ENCODE results near the gene GSTK1. TPM values are rescaled to one million over a fixed set of nuclear protein-coding genes. Genes with fewer than 3 reads are reported as not detected.
A peak's percentile ranks its signal among the peaks of the same experiment; 100 is the strongest.

Gene GSTK1
- total and polyA plus RNA-seq, 10 of the 15 experiments (the other 5 are each of a cell fraction or from before 2014, with no cell fraction given), result 76.2 to 166 (median 127) TPM

DNA sequence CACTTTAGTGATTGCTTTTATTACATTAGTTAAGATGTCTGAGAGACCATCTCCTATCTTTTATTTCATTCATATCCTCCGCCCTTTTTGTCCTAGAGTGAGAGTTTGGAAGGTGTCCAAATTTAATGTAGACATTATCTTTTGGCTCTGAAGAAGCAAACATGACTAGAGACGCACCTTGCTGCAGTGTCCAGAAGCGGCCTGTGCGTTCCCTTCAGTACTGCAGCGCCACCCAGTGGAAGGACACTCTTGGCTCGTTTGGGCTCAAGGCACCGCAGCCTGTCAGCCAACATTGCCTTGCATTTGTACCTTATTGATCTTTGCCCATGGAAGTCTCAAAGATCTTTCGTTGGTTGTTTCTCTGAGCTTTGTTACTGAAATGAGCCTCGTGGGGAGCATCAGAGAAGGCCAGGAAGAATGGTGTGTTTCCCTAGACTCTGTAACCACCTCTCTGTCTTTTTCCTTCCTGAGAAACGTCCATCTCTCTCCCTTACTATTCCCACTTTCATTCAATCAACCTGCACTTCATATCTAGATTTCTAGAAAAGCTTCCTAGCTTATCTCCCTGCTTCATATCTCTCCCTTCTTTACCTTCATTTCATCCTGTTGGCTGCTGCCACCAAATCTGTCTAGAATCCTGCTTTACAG lies 42.3 kb downstream of the GSTK1 start:
- intact Hi-C loops (cut with micrococcal nuclease; ENCODE audit: unreplicated experiment), result loop anchor here (1.0 to 5.0 kb wide), 2 partner anchors 65 to 77 kb away; partner anchors contain the start of gene ZYX
- 76% methylated on average over 10 of the region's 10 CpGs for WGBS (ENCODE audit: insufficient coverage, insufficient replicate concordance, low lambda C conversion rate, missing lambda C conversion rate)
- Histone ChIP-seq H3K27ac (ENCODE audit: control insufficient read depth, insufficient read depth) (no peak overlapping the region), H3K4me2 (ENCODE audit: control insufficient read depth, insufficient read depth) (no peak overlapping the region), H3K36me3 (ENCODE audit: control insufficient read depth in 2 of 2, insufficient read depth in 2 of 2, low read length in 1 of 2) (peaks cover 17 to 34% of the 10 kb centered on the region in 2 experiments), H3K79me2 (ENCODE audit: control insufficient read depth, insufficient read depth, low read length) (no peaks in the 10 kb centered on the region), H3K9me3 (replicated peaks; ENCODE audit: control insufficient read depth, insufficient read depth, low read length) (no peaks in the 10 kb centered on the region), H3K4me1 (ENCODE audit: control insufficient read depth, insufficient read depth, low read length) (no peaks in the 10 kb centered on the region; the same call in 1 of the 2 replicates), H3K9ac (ENCODE audit: control insufficient read depth, insufficient read depth, low read length) (no peak overlapping the region), H3K27me3 (replicated peaks in 1 of 2; ENCODE audit: control insufficient read depth in 2 of 2, insufficient read depth in 2 of 2, low read length in 1 of 2) (no peaks in the 10 kb centered on the region), H2AFZ (ENCODE audit: control insufficient read depth, low read depth, low read length) (no peak overlapping the region), H4K20me1 (ENCODE audit: control insufficient read depth, insufficient read depth) (no peaks in the 10 kb centered on the region), H3K4me3 (no peak overlapping the region)
- no peak for DNase-seq (ENCODE audit: low read depth, low spot score)
- no TSS peak for BruUV-seq (replicated peaks)
- CTCF ChIA-PET, result interaction anchor here (0.6 to 4.1 kb wide), 9 partner anchors 10 to 522 kb away, joined by 3 to 34 read pairs (median 4); partner anchors contain the start of genes CASP2 and GSTK1
- POLR2A ChIA-PET, result interaction anchor here (0.7 kb wide), 1 partner anchor 9 kb away, joined by 3 read pairs; no protein-coding TSS in a partner anchor
- peak; percentile 86 for ATAC-seq
- in situ Hi-C loops (cut with MboI), result no loop called here
- RAD21 ChIA-PET (ENCODE audit: unreplicated experiment), result interaction anchor here (0.7 to 1.1 kb wide), 2 partner anchors 18 to 62 kb away, joined by 4 to 5 read pairs; no protein-coding TSS in a partner anchor
- SMC1A ChIA-PET (ENCODE audit: uncharacterized antibody, unreplicated experiment), result interaction anchor here (0.8 to 1.2 kb wide), 3 partner anchors 9 to 65 kb away, joined by 3 to 6 read pairs (median 5); no protein-coding TSS in a partner anchor
- FAIRE-seq, result peak; percentile 23
- TF ChIP-seq HDAC2 (IDR thresholded peaks at IDR 0.05), result no peak
- TF ChIP-seq ZNF217 (IDR thresholded peaks at IDR 0.05), result no peak
- no peak for TF ChIP-seq NFXL1 (IDR thresholded peaks at IDR 0.05; ENCODE audit: borderline replicate concordance)
- no peak for TF ChIP-seq SP1 (IDR thresholded peaks at IDR 0.05; ENCODE audit: low read depth, low read length)
- no peak for TF ChIP-seq BACH1 (IDR thresholded peaks at IDR 0.05; ENCODE audit: borderline replicate concordance)
- no peak for TF ChIP-seq MTA3 (IDR thresholded peaks at IDR 0.05; ENCODE audit: borderline replicate concordance, low read length)
- TF ChIP-seq ZZZ3 (IDR thresholded peaks at IDR 0.05; ENCODE audit: control insufficient read depth, insufficient read length, low read depth), result no peak
- no peak for TF ChIP-seq RELA (IDR thresholded peaks at IDR 0.05; ENCODE audit: borderline replicate concordance, partially characterized antibody)
- TF ChIP-seq HCFC1 (IDR thresholded peaks at IDR 0.05; ENCODE audit: low read length), result no peak
- no peak for TF ChIP-seq CBFB (IDR thresholded peaks at IDR 0.05; ENCODE audit: low read depth)
- TF ChIP-seq, protein P1, sequence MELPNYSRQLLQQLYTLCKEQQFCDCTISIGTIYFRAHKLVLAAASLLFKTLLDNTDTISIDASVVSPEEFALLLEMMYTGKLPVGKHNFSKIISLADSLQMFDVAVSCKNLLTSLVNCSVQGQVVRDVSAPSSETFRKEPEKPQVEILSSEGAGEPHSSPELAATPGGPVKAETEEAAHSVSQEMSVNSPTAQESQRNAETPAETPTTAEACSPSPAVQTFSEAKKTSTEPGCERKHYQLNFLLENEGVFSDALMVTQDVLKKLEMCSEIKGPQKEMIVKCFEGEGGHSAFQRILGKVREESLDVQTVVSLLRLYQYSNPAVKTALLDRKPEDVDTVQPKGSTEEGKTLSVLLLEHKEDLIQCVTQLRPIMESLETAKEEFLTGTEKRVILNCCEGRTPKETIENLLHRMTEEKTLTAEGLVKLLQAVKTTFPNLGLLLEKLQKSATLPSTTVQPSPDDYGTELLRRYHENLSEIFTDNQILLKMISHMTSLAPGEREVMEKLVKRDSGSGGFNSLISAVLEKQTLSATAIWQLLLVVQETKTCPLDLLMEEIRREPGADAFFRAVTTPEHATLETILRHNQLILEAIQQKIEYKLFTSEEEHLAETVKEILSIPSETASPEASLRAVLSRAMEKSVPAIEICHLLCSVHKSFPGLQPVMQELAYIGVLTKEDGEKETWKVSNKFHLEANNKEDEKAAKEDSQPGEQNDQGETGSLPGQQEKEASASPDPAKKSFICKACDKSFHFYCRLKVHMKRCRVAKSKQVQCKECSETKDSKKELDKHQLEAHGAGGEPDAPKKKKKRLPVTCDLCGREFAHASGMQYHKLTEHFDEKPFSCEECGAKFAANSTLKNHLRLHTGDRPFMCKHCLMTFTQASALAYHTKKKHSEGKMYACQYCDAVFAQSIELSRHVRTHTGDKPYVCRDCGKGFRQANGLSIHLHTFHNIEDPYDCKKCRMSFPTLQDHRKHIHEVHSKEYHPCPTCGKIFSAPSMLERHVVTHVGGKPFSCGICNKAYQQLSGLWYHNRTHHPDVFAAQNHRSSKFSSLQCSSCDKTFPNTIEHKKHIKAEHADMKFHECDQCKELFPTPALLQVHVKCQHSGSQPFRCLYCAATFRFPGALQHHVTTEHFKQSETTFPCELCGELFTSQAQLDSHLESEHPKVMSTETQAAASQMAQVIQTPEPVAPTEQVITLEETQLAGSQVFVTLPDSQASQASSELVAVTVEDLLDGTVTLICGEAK (IDR thresholded peaks at IDR 0.05; ENCODE audit: borderline replicate concordance), result no peak
- peak; percentile 33 to 59 (median 43); a peak in 5 of 6 replicates for TF ChIP-seq CTCF (IDR thresholded peaks at IDR 0.05 in 2 of 3, conservative IDR thresholded peaks at IDR 0.05 in 1 of 3; ENCODE audit: control insufficient read depth in 2 of 3, extremely low read depth in 1 of 3, insufficient read depth in 1 of 3, low read depth in 3 of 3, low read length in 3 of 3)
- no peak for TF ChIP-seq TCF7 (IDR thresholded peaks at IDR 0.05; ENCODE audit: borderline replicate concordance)
- no peak for TF ChIP-seq SPI1 (IDR thresholded peaks at IDR 0.05; ENCODE audit: borderline replicate concordance, insufficient read depth, low read depth, low read length)
- TF ChIP-seq SMC3 (IDR thresholded peaks at IDR 0.05; ENCODE audit: borderline replicate concordance, low read length), result peak; percentile 45; the same call in 1 of the 2 replicates
- TF ChIP-seq EZH2 (IDR thresholded peaks at IDR 0.05; ENCODE audit: borderline replicate concordance, control insufficient read depth, low read depth, low read length), result no peak
- peak; percentile 45 for TF ChIP-seq RAD21 (IDR thresholded peaks at IDR 0.05; ENCODE audit: insufficient read depth, low read depth, low read length)
- 0 out of 2 replicates have a peak, but pooled peaks have one; percentile 30 for TF ChIP-seq SMARCA5 (IDR thresholded peaks at IDR 0.05)
- no peak for TF ChIP-seq DPF2 (IDR thresholded peaks at IDR 0.05)
- TF ChIP-seq CHD1 (IDR thresholded peaks at IDR 0.05; ENCODE audit: low read depth, low read length), result no peak
